ENCODE data around the gene GABRR2. TPM values are rescaled to one million over a fixed set of nuclear protein-coding genes. Genes with fewer than 3 reads are reported as not detected.
A peak's percentile ranks its signal among the peaks of the same experiment; 100 is the strongest.

Gene GABRR2
- total and polyA plus RNA-seq, 2 of the 4 experiments (the other 2 are of a cell fraction), result 0.26 TPM; not detected in 1

DNA sequence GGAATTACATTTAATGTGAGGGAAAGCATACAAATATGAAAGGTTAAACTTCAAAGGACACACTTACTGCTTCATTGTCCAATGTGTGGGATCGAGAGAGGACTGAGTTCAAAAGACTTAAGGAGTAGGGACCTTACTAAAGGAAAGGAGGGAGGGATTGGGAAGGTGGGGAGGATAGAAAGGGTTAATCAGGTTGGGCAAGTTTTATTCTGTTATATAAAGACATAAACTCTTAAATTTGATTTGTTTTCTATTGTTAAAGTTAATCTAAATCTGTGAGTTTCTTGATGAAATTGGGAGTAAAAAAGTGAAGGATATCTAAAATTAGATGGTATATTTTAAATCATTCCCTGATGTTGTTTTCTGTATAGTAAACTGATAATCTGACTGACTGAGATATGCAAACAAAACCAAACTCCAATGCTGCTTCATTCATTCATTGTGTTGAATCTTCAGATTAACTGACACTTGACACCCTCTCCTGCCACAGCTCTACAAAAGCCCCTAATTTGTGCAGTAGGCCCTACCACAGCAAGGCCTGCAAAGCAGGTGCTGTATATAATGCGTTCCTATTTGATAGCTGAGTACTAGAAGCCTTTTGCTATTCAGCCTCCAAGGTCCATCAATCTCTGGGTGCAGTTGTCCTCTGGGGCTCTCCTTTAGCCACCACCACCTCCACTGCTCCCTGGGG is 38.7 kb upstream of the GABRR2 start:
- in situ Hi-C loops (cut with MboI; ENCODE audit: low sequenced_read_pairs), result loop anchor here (25.0 kb wide), 2 partner anchors 217 to 367 kb away; partner anchors contain the start of gene PM20D2

More for the DNA sequence above, 38.7 kb upstream of the GABRR2 start:
- ATAC-seq (ENCODE audit: low read depth) (no peak), DNase-seq (no peak)
- Histone ChIP-seq H3K36me3 (ENCODE audit: control insufficient read depth, insufficient read depth, low read length) (no peaks in the 10 kb centered on the region), H3K9me1 (ENCODE audit: insufficient read depth, low read length) (peaks cover 4% of the 10 kb centered on the region), H2AFZ (replicated peaks; ENCODE audit: low read length, poor library complexity) (no peak overlapping the region), H3K9me3 (ENCODE audit: control insufficient read depth, insufficient read depth, low read length) (no peaks in the 10 kb centered on the region), H2BK5ac (ENCODE audit: low read depth, low read length, poor library complexity, severe bottlenecking) (no peak overlapping the region), H3K23ac (ENCODE audit: low read depth, low read length) (no peak overlapping the region), H3K4me3 (ENCODE audit: insufficient read depth, low read depth, low read length) (no peak overlapping the region), H2AK5ac (ENCODE audit: low read depth, low read length) (no peak overlapping the region), H2BK120ac (ENCODE audit: low read depth, low read length) (no peak overlapping the region), H3K9ac (ENCODE audit: low read depth, low read length) (no peak overlapping the region), H3K4me1 (ENCODE audit: control insufficient read depth, insufficient read depth, low read length) (peaks cover 4% of the 10 kb centered on the region), H3K79me1 (ENCODE audit: low read depth in 1 of 2, low read length in 2 of 2) (peaks cover 2 to 24% of the 10 kb centered on the region in 2 experiments; a peak in 2 of 4 replicates), H4K20me1 (ENCODE audit: insufficient read depth, low read length) (peaks cover 18% of the 10 kb centered on the region; the same call in 1 of the 2 replicates), H2BK20ac (ENCODE audit: low read depth, low read length) (no peak overlapping the region), H4K91ac (ENCODE audit: insufficient read depth, low read depth, low read length) (no peak overlapping the region), H4K8ac (ENCODE audit: low read depth in 2 of 2, low read length in 2 of 2) (peak overlapping the region; percentile 91 to 99; a peak in 3 of 4 replicates), H3K27me3 (ENCODE audit: control insufficient read depth, insufficient read depth, low read length) (no peaks in the 10 kb centered on the region), H3K4ac (ENCODE audit: low read depth, low read length) (peak overlapping the region; percentile 82), H2AK9ac (replicated peaks; ENCODE audit: low read depth, low read length, poor library complexity) (no peak overlapping the region), H3K4me2 (ENCODE audit: low read depth, low read length) (no peak overlapping the region), H3K27ac (ENCODE audit: insufficient read depth, low read length) (no peak overlapping the region), H4K5ac (ENCODE audit: low read depth, low read length) (no peak overlapping the region; the same call in 1 of the 2 replicates), H3K56ac (ENCODE audit: extremely low read depth, insufficient read depth, low read length) (no peak overlapping the region), H3K18ac (ENCODE audit: low read depth, low read length) (no peak overlapping the region), H3K14ac (replicated peaks; ENCODE audit: low read depth, low read length) (no peak overlapping the region), H2BK15ac (ENCODE audit: low read depth, low read length) (no peak overlapping the region)
- POLR2A ChIA-PET (ENCODE audit: unreplicated experiment), result no interaction called here
- BruUV-seq (replicated peaks), result no TSS peak
- CTCF ChIA-PET, result interaction anchor here (0.8 kb wide), 1 partner anchor 42 kb away, joined by 3 read pairs; no protein-coding TSS in a partner anchor
- TF ChIP-seq POLR2A (IDR thresholded peaks at IDR 0.05; ENCODE audit: low read depth, low read length), result no peak
- no CpG with 5 or more reads among the region's 2 CpGs for WGBS, 2 experiments (ENCODE audit: extremely low coverage in 2 of 2, insufficient read length in 1 of 2)
- dilution Hi-C loops (cut with HindIII; ENCODE audit: low sequenced_read_pairs, unreplicated experiment) (no loop called here), intact Hi-C loops (cut with micrococcal nuclease) (loop anchor here (5.0 kb wide), 2 partner anchors 272 to 372 kb away; partner anchors contain the start of gene PNRC1)

Data from IMR-90 (cell line).